HL-60 (cell line): Measurements from ENCODE around the gene NHSL1.

Source experiments
- CTCF ChIP-seq: IDR thresholded peaks from one replicate; pipeline ENCODE4 v1.5.1; 2011; ENCODE audit warnings: low read length, control low read depth, inconsistent platforms; ENCODE audit not compliant: insufficient read depth
- GABPA ChIP-seq: IDR thresholded peaks from 2 replicates; pipeline ENCODE4 v1.6.1; 2012; ENCODE audit warnings: low read depth
- POLR2AphosphoS5 ChIP-seq: IDR thresholded peaks from 2 replicates; pipeline ENCODE4 v1.6.1; 2012; ENCODE audit warnings: low read depth
- REST ChIP-seq: IDR thresholded peaks from 2 replicates; pipeline ENCODE4 v1.6.1; 2012; ENCODE audit warnings: low read depth; ENCODE audit not compliant: insufficient replicate concordance
- SPI1 ChIP-seq: IDR thresholded peaks from 2 replicates; pipeline ENCODE4 v1.6.1; 2012; ENCODE audit warnings: low read depth, mild to moderate bottlenecking, borderline replicate concordance

GRCh38 chr6:138527411-138528088 is 28.3 kb upstream of the NHSL1 start:
- no peak for TF ChIP-seq CTCF
- TF ChIP-seq POLR2AphosphoS5 = no peak
- no peak for TF ChIP-seq REST
- no peak for TF ChIP-seq SPI1
- no peak for TF ChIP-seq GABPA
